ENCODE measurements around the gene FMOD.

The FMOD gene

DNA sequence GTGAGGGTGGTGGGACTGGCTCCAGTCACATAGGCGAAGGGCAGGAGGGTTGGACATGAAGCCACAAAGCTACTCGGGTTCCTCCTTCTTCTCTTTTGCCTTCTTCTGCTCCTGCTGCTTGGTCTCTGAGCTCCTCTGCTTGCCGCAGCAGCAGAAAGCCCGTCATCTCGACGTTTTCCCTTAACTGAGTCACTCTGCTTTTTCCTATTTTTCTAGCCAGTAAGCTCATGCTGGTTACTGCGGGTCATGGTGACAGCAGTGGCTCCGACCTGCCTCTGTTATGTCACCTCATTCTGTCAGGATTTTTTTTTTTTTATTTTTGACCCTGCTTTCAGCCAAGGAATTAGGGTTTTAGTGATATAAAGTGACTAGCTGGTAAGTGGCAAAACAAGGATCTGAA lies 2.6 kb upstream of the FMOD start:
- DNase-seq (ENCODE audit: low read depth): no peak
- TF ChIP-seq, protein P1, sequence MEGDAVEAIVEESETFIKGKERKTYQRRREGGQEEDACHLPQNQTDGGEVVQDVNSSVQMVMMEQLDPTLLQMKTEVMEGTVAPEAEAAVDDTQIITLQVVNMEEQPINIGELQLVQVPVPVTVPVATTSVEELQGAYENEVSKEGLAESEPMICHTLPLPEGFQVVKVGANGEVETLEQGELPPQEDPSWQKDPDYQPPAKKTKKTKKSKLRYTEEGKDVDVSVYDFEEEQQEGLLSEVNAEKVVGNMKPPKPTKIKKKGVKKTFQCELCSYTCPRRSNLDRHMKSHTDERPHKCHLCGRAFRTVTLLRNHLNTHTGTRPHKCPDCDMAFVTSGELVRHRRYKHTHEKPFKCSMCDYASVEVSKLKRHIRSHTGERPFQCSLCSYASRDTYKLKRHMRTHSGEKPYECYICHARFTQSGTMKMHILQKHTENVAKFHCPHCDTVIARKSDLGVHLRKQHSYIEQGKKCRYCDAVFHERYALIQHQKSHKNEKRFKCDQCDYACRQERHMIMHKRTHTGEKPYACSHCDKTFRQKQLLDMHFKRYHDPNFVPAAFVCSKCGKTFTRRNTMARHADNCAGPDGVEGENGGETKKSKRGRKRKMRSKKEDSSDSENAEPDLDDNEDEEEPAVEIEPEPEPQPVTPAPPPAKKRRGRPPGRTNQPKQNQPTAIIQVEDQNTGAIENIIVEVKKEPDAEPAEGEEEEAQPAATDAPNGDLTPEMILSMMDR (IDR thresholded peaks at IDR 0.05; ENCODE audit: control insufficient read depth, extremely low read depth, insufficient read depth): no peak
- H3K4me3 ChIP-seq (ENCODE audit: low read depth, low read length): no peak overlapping the region

DNA sequence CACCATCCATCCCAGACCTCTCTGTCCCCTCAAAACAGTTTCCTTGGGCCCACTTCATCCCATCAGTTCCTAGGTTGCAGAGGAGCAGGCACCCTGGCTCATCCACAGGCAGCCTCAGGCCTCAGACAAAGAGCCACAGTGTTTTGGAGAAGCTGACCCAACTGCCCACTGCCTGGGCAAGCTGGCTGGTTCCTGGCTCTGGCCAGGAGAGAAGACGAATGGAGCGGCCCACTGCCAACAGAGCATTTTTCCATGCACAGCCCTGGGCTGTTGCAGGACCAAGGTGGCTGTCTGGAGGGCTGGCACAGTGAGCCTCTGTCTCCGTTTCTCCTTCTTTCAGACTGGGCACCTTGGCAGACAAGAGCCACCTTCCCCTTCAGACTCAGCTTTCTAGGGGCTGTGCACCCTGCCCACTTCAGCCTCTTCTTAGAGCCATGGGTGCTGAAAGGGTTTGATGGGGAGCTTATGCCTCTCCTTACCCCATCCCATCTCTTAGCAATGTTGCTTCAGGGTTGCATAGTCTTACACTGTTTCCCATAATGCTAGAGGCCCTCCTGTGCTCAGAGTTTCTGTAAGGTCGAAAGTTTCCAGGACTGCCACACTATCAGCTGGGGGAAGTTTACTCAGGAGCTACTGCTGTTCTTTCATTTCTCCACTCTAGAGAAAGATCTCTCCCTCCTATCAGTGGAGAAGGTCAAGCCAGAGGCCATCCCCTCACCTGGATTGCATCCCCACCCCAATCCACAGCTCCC lies 973 bp downstream of the FMOD start:
- H3K4me3 ChIP-seq (ENCODE audit: low read depth, low read length): no peak overlapping the region

DNA sequence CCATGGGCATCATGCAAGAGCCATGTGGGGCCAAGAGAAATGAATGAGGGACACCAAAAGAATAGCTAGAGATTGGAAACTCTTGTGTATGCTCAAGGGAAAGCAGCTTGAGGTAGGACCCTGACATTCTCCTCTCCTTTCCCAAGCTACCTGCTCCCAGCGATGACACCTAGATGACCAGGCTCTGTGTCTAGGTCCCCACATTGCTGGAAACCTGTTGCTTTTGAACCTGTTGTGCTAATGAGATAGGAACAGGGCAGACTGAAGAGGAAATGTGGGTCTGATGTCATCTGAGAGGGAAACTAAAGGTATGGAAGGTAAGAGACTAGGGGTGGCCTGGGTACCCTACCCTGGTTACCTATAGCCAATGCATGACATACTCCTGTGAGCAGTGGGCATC lies 1.8 kb downstream of the FMOD start:
- no peak overlapping the region for H3K4me3 ChIP-seq (ENCODE audit: low read depth, low read length)
- no peak for DNase-seq (ENCODE audit: low read depth)
- TF ChIP-seq, protein P1 (IDR thresholded peaks at IDR 0.05; ENCODE audit: control insufficient read depth, extremely low read depth, insufficient read depth): no peak

More for the DNA sequence above, 973 bp downstream of the FMOD start:
- TF ChIP-seq, protein P1 (IDR thresholded peaks at IDR 0.05; ENCODE audit: control insufficient read depth, extremely low read depth, insufficient read depth): no peak
- DNase-seq (ENCODE audit: low read depth): no peak

DNA sequence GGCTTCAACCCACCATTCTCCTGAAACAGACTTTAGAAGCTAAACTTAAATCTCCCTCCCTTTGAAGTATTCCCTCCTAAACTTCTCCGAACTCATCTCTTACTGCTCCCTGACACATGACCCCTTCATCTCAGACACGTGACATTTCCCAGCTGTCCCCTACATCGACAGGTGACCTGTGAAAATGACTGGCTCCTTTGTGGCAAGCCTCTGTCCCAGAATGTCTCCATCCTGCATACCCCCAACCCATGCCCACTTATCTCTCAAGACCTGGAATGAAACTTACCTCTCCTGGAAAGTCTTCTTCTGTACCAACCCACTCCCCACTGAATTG lies 4.2 kb downstream of the FMOD start:
- TF ChIP-seq, protein P1 (IDR thresholded peaks at IDR 0.05; ENCODE audit: control insufficient read depth, extremely low read depth, insufficient read depth): no peak
- DNase-seq (ENCODE audit: low read depth): no peak
- no peak overlapping the region for H3K4me3 ChIP-seq (ENCODE audit: low read depth, low read length)

DNA sequence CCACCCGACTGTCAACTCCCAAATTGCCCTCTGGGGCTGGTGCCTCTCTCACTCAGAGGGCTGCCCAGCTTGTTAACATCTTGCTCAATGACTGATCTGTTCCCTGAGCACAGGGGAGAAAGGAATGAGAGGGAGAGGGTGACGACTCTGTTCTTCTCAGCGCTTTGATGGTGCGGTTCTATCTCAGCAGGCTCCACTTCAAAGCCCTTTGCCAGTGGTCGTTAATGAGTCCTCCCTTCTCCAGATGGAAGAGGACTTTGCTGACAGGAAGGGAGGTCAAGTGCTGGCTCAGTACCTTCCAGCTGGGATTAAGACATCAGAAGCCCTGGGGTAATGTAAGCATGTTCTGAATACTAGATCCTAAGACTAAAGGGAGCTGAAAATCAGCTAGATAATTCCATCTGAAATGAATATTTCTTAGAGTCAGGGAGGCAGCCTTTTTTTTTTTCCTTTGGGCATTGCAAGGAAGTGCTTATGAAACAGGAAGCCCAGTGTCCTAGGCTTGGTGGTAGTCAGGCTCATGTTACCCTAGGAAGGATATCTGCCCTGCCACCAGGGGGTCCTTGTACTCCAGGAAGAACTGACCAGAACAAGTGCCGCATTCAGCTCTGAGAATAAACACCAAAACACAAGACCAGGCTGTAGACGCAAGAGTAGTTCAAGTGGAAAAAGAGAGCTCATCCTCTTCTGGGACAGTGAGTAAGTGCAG lies 4.7 kb downstream of the FMOD start:
- no peak for DNase-seq (ENCODE audit: low read depth)
- no peak overlapping the region for H3K4me3 ChIP-seq (ENCODE audit: low read depth, low read length)
- TF ChIP-seq, protein P1 (IDR thresholded peaks at IDR 0.05; ENCODE audit: control insufficient read depth, extremely low read depth, insufficient read depth): 0 out of 2 replicates have a peak, but pooled peaks have one; percentile 7

DNA sequence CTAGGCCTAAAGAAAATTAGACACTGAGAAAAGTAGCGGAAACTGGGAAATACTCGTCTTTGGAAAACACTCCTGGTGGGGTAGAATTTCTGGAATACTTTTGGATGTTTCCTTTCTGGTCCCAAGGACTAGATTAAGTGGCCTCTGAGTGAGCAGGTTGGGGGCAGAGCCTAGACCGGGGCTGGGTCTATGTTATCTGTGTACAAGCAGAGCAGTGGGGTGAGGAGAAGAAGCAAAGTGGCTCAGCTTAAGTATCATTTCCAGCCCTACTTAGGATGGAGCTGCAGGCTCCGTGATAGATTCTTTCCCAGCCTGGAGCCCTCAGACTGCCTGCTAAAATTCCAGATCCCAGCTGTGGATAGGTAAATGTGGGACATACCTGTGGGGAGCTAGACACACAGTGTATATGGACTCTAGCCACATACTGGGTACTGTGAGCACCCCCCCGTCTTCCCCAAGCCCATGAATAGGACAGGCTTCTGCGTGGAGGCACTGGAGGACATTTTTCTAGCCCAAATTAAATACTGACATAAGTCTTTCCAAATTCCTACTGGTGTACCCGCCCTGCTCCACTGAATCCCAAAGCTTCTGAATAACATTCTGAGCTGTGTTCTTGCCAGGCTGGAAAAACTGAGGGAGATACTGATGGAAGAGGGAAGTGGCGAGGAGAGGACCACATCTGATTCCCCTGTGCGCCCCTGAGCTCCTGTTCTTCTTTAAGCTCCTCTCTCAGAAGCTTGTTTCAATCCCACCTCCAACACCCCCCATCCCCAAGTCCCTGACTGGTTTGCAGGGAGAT lies 6.8 kb downstream of the FMOD start:
- H3K4me3 ChIP-seq (ENCODE audit: low read depth, low read length): no peak overlapping the region
- TF ChIP-seq, protein P1 (IDR thresholded peaks at IDR 0.05; ENCODE audit: control insufficient read depth, extremely low read depth, insufficient read depth): no peak
- no peak for DNase-seq (ENCODE audit: low read depth)
